ENCODE results near the gene PES1.

PES1 gene

DNA sequence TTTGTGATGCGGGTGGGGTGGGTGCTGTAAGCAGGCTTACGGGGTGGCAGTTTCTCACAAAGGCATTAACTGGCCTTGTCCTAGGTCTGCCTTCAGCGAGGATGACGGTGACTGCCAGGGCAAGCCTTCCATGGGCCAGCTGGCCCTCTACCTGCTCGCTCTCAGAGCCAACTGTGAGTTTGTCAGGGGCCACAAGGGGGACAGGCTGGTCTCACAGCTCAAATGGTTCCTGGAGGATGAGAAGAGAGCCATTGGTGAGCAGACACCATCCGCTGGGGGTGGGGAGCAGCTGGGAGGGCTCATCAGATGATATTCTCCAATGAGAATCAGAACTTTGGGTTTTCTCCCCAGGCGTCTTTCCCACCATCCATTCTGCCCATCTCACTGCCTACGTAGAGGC, 21.1 kb upstream of the PES1 start:
- Histone ChIP-seq H3K4me2 (ENCODE audit: low read length) (no peak overlapping the region), H3K36me3 (ENCODE audit: control insufficient read depth in 1 of 2, insufficient read depth in 2 of 2, low read length in 2 of 2) (no peaks in the 10 kb centered on the region), H2BK12ac (ENCODE audit: low read length) (no peak overlapping the region), H3K4me3 (ENCODE audit: low read depth, low read length) (no peak overlapping the region), H3K9ac (ENCODE audit: low read length) (no peak overlapping the region), H2BK120ac (ENCODE audit: insufficient read depth, low read length, poor library complexity) (no peak overlapping the region), H3K4me1 (ENCODE audit: control insufficient read depth in 1 of 2, insufficient read depth in 2 of 2, low read length in 2 of 2) (peaks cover 4 to 15% of the 10 kb centered on the region in 2 experiments), H3K79me2 (ENCODE audit: control insufficient read depth, insufficient read depth, low read length, poor library complexity) (no peaks in the 10 kb centered on the region), H4K8ac (ENCODE audit: low read depth, low read length) (no peak overlapping the region), H3K27me3 (ENCODE audit: insufficient read depth, low read length) (no peaks in the 10 kb centered on the region), H2BK5ac (ENCODE audit: low read depth, low read length, poor library complexity) (no peak overlapping the region), H3K4ac (ENCODE audit: low read depth, low read length) (no peak overlapping the region), H3K79me1 (ENCODE audit: low read length) (peaks cover 2% of the 10 kb centered on the region), H3K23ac (ENCODE audit: low read length) (no peak overlapping the region), H2AK5ac (ENCODE audit: low read length) (no peak overlapping the region), H3K14ac (ENCODE audit: low read length) (no peak overlapping the region), H4K91ac (ENCODE audit: low read depth, low read length) (no peak overlapping the region), H3K9me3 (ENCODE audit: insufficient read depth, low read depth, low read length) (peaks cover 3% of the 10 kb centered on the region), H2AFZ (ENCODE audit: insufficient read depth, low read length, poor library complexity) (no peak overlapping the region), H3K27ac (ENCODE audit: low read depth, low read length) (no peak overlapping the region), H3K18ac (ENCODE audit: low read length) (no peak overlapping the region), H4K12ac (ENCODE audit: low read depth, low read length) (no peak overlapping the region)
- no CpG with 5 or more reads among the region's 8 CpGs for WGBS (ENCODE audit: extremely low coverage, insufficient coverage, insufficient read length)
- no peak for DNase-seq

DNA sequence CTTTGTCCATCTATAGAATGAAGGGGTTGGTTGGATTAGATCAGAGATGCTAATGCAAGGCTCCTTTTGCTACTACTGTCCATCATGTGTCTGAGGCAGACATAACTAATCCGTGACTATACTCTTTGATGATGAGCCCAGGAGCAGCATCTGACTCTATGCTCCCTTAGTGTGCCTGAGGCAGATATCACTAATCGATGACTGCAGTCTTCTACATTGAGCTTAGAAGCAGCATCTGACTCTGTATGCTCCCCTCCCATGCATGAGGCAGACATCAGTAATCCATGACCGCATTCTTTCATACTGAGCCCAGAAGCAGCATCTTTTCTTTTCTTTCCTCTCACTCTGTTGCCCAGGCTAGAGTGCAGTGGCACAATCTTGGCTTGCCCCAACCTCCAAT, 19.5 kb upstream of the PES1 start:
- Histone ChIP-seq H2BK5ac (ENCODE audit: low read depth, low read length, poor library complexity) (no peak overlapping the region), H3K79me1 (ENCODE audit: low read length) (peaks cover 6% of the 10 kb centered on the region), H2AK5ac (ENCODE audit: low read length) (no peak overlapping the region), H3K23ac (ENCODE audit: low read length) (no peak overlapping the region), H3K27ac (ENCODE audit: low read depth, low read length) (no peak overlapping the region), H3K79me2 (ENCODE audit: control insufficient read depth, insufficient read depth, low read length, poor library complexity) (peaks cover 2% of the 10 kb centered on the region), H2AFZ (ENCODE audit: insufficient read depth, low read length, poor library complexity) (no peak overlapping the region), H3K27me3 (ENCODE audit: insufficient read depth, low read length) (no peaks in the 10 kb centered on the region), H3K4me3 (ENCODE audit: low read depth, low read length) (no peak overlapping the region), H4K8ac (ENCODE audit: low read depth, low read length) (no peak overlapping the region), H3K18ac (ENCODE audit: low read length) (no peak overlapping the region), H4K12ac (ENCODE audit: low read depth, low read length) (no peak overlapping the region), H3K9me3 (ENCODE audit: insufficient read depth, low read depth, low read length) (peaks cover 3% of the 10 kb centered on the region), H4K91ac (ENCODE audit: low read depth, low read length) (no peak overlapping the region), H3K4ac (ENCODE audit: low read depth, low read length) (no peak overlapping the region), H3K4me2 (ENCODE audit: low read length) (no peak overlapping the region), H2BK120ac (ENCODE audit: insufficient read depth, low read length, poor library complexity) (no peak overlapping the region), H3K14ac (ENCODE audit: low read length) (no peak overlapping the region), H2BK12ac (ENCODE audit: low read length) (no peak overlapping the region), H3K4me1 (ENCODE audit: control insufficient read depth in 1 of 2, insufficient read depth in 2 of 2, low read length in 2 of 2) (peaks cover 9 to 18% of the 10 kb centered on the region in 2 experiments), H3K36me3 (ENCODE audit: control insufficient read depth in 1 of 2, insufficient read depth in 2 of 2, low read length in 2 of 2) (no peaks in the 10 kb centered on the region), H3K9ac (ENCODE audit: low read length) (no peak overlapping the region)
- no peak for DNase-seq
- no CpG with 5 or more reads among the region's 3 CpGs for WGBS (ENCODE audit: extremely low coverage, insufficient coverage, insufficient read length)

GRCh38 chr22:30610299-30610698, 18.6 kb upstream of the PES1 start:
- no peak overlapping the region for H2BK12ac ChIP-seq (ENCODE audit: low read length)
- no peak overlapping the region for H2BK5ac ChIP-seq (ENCODE audit: low read depth, low read length, poor library complexity)
- no peak overlapping the region for H3K23ac ChIP-seq (ENCODE audit: low read length)
- H2AK5ac ChIP-seq (ENCODE audit: low read length), result no peak overlapping the region
- no peak overlapping the region for H3K4me3 ChIP-seq (ENCODE audit: low read depth, low read length)
- peaks cover 9 to 16% of the 10 kb centered on the region in 2 experiments for H3K4me1 ChIP-seq (ENCODE audit: control insufficient read depth in 1 of 2, insufficient read depth in 2 of 2, low read length in 2 of 2)
- H3K4ac ChIP-seq (ENCODE audit: low read depth, low read length), result no peak overlapping the region
- peak in 1 of 2 donors; percentile 28 for DNase-seq
- H2AFZ ChIP-seq (ENCODE audit: insufficient read depth, low read length, poor library complexity), result no peak overlapping the region
- no peak overlapping the region for H3K4me2 ChIP-seq (ENCODE audit: low read length)
- no peak overlapping the region for H3K9ac ChIP-seq (ENCODE audit: low read length)
- H3K18ac ChIP-seq (ENCODE audit: low read length), result no peak overlapping the region
- H3K27ac ChIP-seq (ENCODE audit: low read depth, low read length), result no peak overlapping the region
- peaks cover 3% of the 10 kb centered on the region for H3K9me3 ChIP-seq (ENCODE audit: insufficient read depth, low read depth, low read length)
- H2BK120ac ChIP-seq (ENCODE audit: insufficient read depth, low read length, poor library complexity), result no peak overlapping the region
- no peaks in the 10 kb centered on the region for H3K27me3 ChIP-seq (ENCODE audit: insufficient read depth, low read length)
- H4K91ac ChIP-seq (ENCODE audit: low read depth, low read length), result no peak overlapping the region
- WGBS (ENCODE audit: extremely low coverage, insufficient coverage, insufficient read length), result no CpG with 5 or more reads among the region's 7 CpGs
- no peak overlapping the region for H3K14ac ChIP-seq (ENCODE audit: low read length)
- H3K79me2 ChIP-seq (ENCODE audit: control insufficient read depth, insufficient read depth, low read length, poor library complexity), result peaks cover 2% of the 10 kb centered on the region
- H4K12ac ChIP-seq (ENCODE audit: low read depth, low read length), result no peak overlapping the region
- peaks cover 7% of the 10 kb centered on the region for H3K79me1 ChIP-seq (ENCODE audit: low read length)
- no peak overlapping the region for H4K8ac ChIP-seq (ENCODE audit: low read depth, low read length)
- H3K36me3 ChIP-seq (ENCODE audit: control insufficient read depth in 1 of 2, insufficient read depth in 2 of 2, low read length in 2 of 2), result no peaks in the 10 kb centered on the region

DNA sequence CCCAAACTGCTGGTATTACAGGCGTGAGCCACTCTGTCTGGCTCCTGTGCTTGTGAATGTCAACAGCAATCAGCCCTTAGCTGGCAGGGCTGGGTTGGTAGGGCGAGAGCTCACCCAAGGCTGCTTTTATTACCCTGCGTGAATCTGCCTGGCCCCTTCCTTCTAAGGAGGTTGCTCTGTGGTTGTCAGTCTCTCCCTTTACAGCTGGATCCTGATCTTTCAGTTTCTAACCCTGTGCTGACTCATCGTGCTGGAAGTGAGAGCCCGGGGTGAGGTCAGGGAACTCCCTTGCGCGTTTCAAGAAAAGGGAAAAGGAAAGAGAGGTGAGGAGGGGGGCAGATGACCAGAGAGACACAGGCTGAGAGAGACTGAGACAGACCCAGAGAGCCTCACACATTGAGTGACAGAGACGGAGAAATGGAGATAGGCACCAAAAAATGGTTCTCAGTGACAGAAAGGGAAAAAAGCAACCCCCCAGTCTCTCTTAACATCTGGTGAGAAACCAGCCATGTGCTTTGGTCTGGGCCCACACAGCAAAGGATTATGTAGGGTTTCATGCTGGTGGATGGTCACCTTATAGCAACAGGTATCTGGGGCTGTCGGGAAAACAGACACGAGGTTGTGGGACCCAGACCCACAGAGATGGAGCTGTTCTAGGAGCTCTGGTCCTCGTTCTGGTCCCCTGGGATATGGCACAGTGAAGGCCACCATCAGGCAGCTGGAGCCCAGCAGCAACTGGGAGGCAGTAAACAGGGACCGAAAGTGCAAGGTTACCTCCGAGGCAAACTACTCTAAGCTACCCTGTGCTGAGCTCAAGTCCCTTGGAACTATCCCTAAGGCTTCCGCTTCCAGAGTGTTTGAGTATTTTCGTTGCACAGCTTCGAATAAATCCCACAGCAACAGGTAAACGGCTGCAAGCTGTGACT, 17.8 kb upstream of the PES1 start:
- H3K23ac ChIP-seq (ENCODE audit: low read length), result no peak overlapping the region
- peak overlapping the region; percentile 30 for H4K8ac ChIP-seq (ENCODE audit: low read depth, low read length)
- no peak overlapping the region for H2AK5ac ChIP-seq (ENCODE audit: low read length)
- peak overlapping the region; percentile 7 for H3K27ac ChIP-seq (ENCODE audit: low read depth, low read length)
- H3K9me3 ChIP-seq (ENCODE audit: insufficient read depth, low read depth, low read length), result no peaks in the 10 kb centered on the region
- peaks cover 2% of the 10 kb centered on the region for H3K79me2 ChIP-seq (ENCODE audit: control insufficient read depth, insufficient read depth, low read length, poor library complexity)
- no peak overlapping the region for H2BK5ac ChIP-seq (ENCODE audit: low read depth, low read length, poor library complexity)
- no CpG with 5 or more reads among the region's 17 CpGs for WGBS (ENCODE audit: extremely low coverage, insufficient coverage, insufficient read length)
- H2BK12ac ChIP-seq (ENCODE audit: low read length), result no peak overlapping the region
- H3K4me3 ChIP-seq (ENCODE audit: low read depth, low read length), result no peak overlapping the region
- no peak overlapping the region for H3K14ac ChIP-seq (ENCODE audit: low read length)
- no peaks in the 10 kb centered on the region for H3K36me3 ChIP-seq (ENCODE audit: control insufficient read depth in 1 of 2, insufficient read depth in 2 of 2, low read length in 2 of 2)
- no peak overlapping the region for H4K91ac ChIP-seq (ENCODE audit: low read depth, low read length)
- no peak overlapping the region for H4K12ac ChIP-seq (ENCODE audit: low read depth, low read length)
- peaks cover 9 to 13% of the 10 kb centered on the region in 2 experiments for H3K4me1 ChIP-seq (ENCODE audit: control insufficient read depth in 1 of 2, insufficient read depth in 2 of 2, low read length in 2 of 2)
- no peak overlapping the region for H2AFZ ChIP-seq (ENCODE audit: insufficient read depth, low read length, poor library complexity)
- no peaks in the 10 kb centered on the region for H3K27me3 ChIP-seq (ENCODE audit: insufficient read depth, low read length)
- peak overlapping the region; percentile 13 for H3K4me2 ChIP-seq (ENCODE audit: low read length)
- no peak overlapping the region for H3K9ac ChIP-seq (ENCODE audit: low read length)
- H3K79me1 ChIP-seq (ENCODE audit: low read length), result peaks cover 7% of the 10 kb centered on the region
- no peak overlapping the region for H3K4ac ChIP-seq (ENCODE audit: low read depth, low read length)
- peak; percentile 35 to 66 for DNase-seq
- H2BK120ac ChIP-seq (ENCODE audit: insufficient read depth, low read length, poor library complexity), result no peak overlapping the region
- no peak overlapping the region for H3K18ac ChIP-seq (ENCODE audit: low read length)

Data from trophoblast cell (in vitro differentiated cells and primary cell).